GM12878 (cell line): Measurements from ENCODE around the gene FBN3. TPM values are rescaled to one million over a fixed set of nuclear protein-coding genes. Genes with fewer than 3 reads are reported as not detected.

Experiments
- ATAC-seq: fragments of 200-7000 bp; cut with Tn5 transposase; 3 replicates; pipeline ENCODE4 v1.9.1; 2020; ENCODE audit warnings: mild to moderate bottlenecking, moderate library complexity
- BruUV-seq: library from RNA; stranded (reverse); fragments of 400-500 nt; replicated peaks from 2 replicates; lab custom pipeline; 2021; lab: Mats Ljungman, UMichigan
- CTCF ChIA-PET: fragments of 300-600 bp; sonication (Branson Sonifier 250); formaldehyde crosslinking; extraction: SDS; loops from one replicate; lab custom pipeline; 2021; ENCODE audit warnings: inconsistent platforms; lab: Yijun Ruan, JAX
- POLR2A ChIA-PET: fragments of 350-600 bp; formaldehyde crosslinking; extraction: SDS; loops from one replicate; lab custom pipeline; 2021; ENCODE audit warnings: inconsistent platforms; lab: Charles Lee
- RAD21 ChIA-PET: fragments of 300-600 bp; sonication (Branson Sonifier 250); formaldehyde crosslinking; loops from one replicate; lab custom pipeline; 2023; ENCODE audit warnings: antibody characterized with exemption; ENCODE audit not compliant: unreplicated experiment; lab: Charles Lee
- SMC1A ChIA-PET: fragments of 300-600 bp; sonication (Branson Sonifier 250); formaldehyde crosslinking; loops from one replicate; lab custom pipeline; 2023; ENCODE audit not compliant: unreplicated experiment, uncharacterized antibody; lab: Charles Lee
- DNase-seq: peaks from one replicate; pipeline ENCODE4 v3.0.0-alpha.2; 2011; ENCODE audit warnings: low read depth, low spot score
- FAIRE-seq: peaks from 3 replicates; lab custom pipeline; 2011; peaks lifted over from hg19 to GRCh38; lab: Jason Lieb, UNC
- H2AFZ ChIP-seq: 2 replicates; pipeline ENCODE4 v1.6.0; 2011; ENCODE audit warnings: low read depth, low read length, control low read depth; ENCODE audit not compliant: control insufficient read depth
- H3K27ac ChIP-seq: 2 replicates; pipeline ENCODE4 v1.5.1; 2011; ENCODE audit warnings: control low read depth; ENCODE audit not compliant: control insufficient read depth, insufficient read depth
- H3K27me3 ChIP-seq, 2 experiments: replicated peaks in 1 of 2; 2 replicates each; pipeline versions ENCODE4 v1.6.0 to v1.6.1; 2011; ENCODE audit warnings: low read length in 1 of 2; ENCODE audit not compliant: control insufficient read depth in 2 of 2, insufficient read depth in 2 of 2
- H3K36me3 ChIP-seq, 2 experiments: 2 replicates each; pipeline ENCODE4 v1.5.1; 2011; ENCODE audit warnings: low read length in 1 of 2; ENCODE audit not compliant: control insufficient read depth in 2 of 2, insufficient read depth in 2 of 2
- H3K4me1 ChIP-seq: 2 replicates; pipeline ENCODE4 v1.6.1; 2011; ENCODE audit warnings: mild to moderate bottlenecking, low read length, moderate library complexity, mixed read lengths; ENCODE audit not compliant: control insufficient read depth, insufficient read depth
- H3K4me2 ChIP-seq: 2 replicates; pipeline ENCODE4 v1.6.0; 2011; ENCODE audit warnings: control low read depth; ENCODE audit not compliant: control insufficient read depth, insufficient read depth
- H3K4me3 ChIP-seq: fragments of 200-600 bp; sonication (generic); 2 replicates; pipeline ENCODE4 v1.5.1; 2016
- H3K79me2 ChIP-seq: 2 replicates; pipeline ENCODE4 v1.6.0; 2011; ENCODE audit warnings: low read length; ENCODE audit not compliant: control insufficient read depth, insufficient read depth
- H3K9ac ChIP-seq: 2 replicates; pipeline ENCODE4 v1.8.0; 2011; ENCODE audit warnings: low read length, control low read depth, mixed read lengths; ENCODE audit not compliant: control insufficient read depth, insufficient read depth
- H3K9me3 ChIP-seq: replicated peaks from 3 replicates; pipeline ENCODE4 v1.5.1; 2011; ENCODE audit warnings: mild to moderate bottlenecking, low read length; ENCODE audit not compliant: control insufficient read depth, insufficient read depth
- H4K20me1 ChIP-seq: 2 replicates; pipeline ENCODE4 v1.6.0; 2011; ENCODE audit not compliant: control insufficient read depth, insufficient read depth
- CBX5 ChIP-seq: sonication (generic); IDR thresholded peaks from 2 replicates; pipeline ENCODE4 v1.6.1; 2016; ENCODE audit warnings: low read depth, moderate library complexity, mild to moderate bottlenecking, inconsistent platforms
- CHD1 ChIP-seq: IDR thresholded peaks from 2 replicates; pipeline ENCODE4 v1.6.1; 2012; ENCODE audit warnings: low read depth, low read length, improper control_type of control experiment
- EED ChIP-seq: sonication (generic); IDR thresholded peaks from 2 replicates; pipeline ENCODE4 v1.6.1; 2016; ENCODE audit warnings: antibody characterized with exemption, low read depth
- FOXM1 ChIP-seq: IDR thresholded peaks from 2 replicates; pipeline ENCODE4 v1.6.1; 2012; ENCODE audit warnings: low read depth, mild to moderate bottlenecking, inconsistent platforms, low read length, moderate library complexity
- IRF4 ChIP-seq: IDR thresholded peaks from 2 replicates; pipeline ENCODE4 v1.6.1; 2011; ENCODE audit warnings: low read depth, low read length
- JUNB ChIP-seq: IDR thresholded peaks from 2 replicates; pipeline ENCODE4 v1.6.1; 2016; ENCODE audit warnings: antibody characterized with exemption, mild to moderate bottlenecking
- KDM1A ChIP-seq: fragments of 200-600 bp; sonication (generic); IDR thresholded peaks from 2 replicates; pipeline ENCODE4 v1.6.1; 2016; ENCODE audit warnings: borderline replicate concordance
- MEF2B ChIP-seq: fragments of 450-650 bp; IDR thresholded peaks from 2 replicates; pipeline ENCODE4 v1.6.1; 2018; ENCODE audit warnings: mild to moderate bottlenecking, moderate library complexity; ENCODE audit not compliant: partially characterized antibody, poor library complexity, severe bottlenecking
- PAX5 ChIP-seq: IDR thresholded peaks from 2 replicates; pipeline ENCODE4 v1.6.1; 2011; ENCODE audit warnings: low read depth, low read length, borderline replicate concordance
- RAD51 ChIP-seq: fragments of 450-650 bp; IDR thresholded peaks from 2 replicates; pipeline ENCODE4 v1.6.1; 2016; ENCODE audit warnings: moderate library complexity, mild to moderate bottlenecking, inconsistent platforms
- SIX5 ChIP-seq: IDR thresholded peaks from 2 replicates; pipeline ENCODE4 v1.6.1; 2011; ENCODE audit warnings: mild to moderate bottlenecking, low read depth, low read length, moderate library complexity; ENCODE audit not compliant: severe bottlenecking
- SRF ChIP-seq, 2 experiments: IDR thresholded peaks; 2 replicates each; pipeline ENCODE4 v1.6.1; 2011; ENCODE audit warnings: low read depth in 2 of 2, low read length in 2 of 2, mild to moderate bottlenecking in 1 of 2, moderate library complexity in 1 of 2
- TCF3 ChIP-seq: IDR thresholded peaks from 2 replicates; pipeline ENCODE4 v1.6.1; 2012; ENCODE audit warnings: low read depth, mild to moderate bottlenecking, low read length, borderline replicate concordance; ENCODE audit not compliant: insufficient read depth
- YY1 ChIP-seq: IDR thresholded peaks from 2 replicates; pipeline ENCODE4 v1.6.1; 2011; ENCODE audit warnings: low read depth, mild to moderate bottlenecking, low read length
- WGBS: methylation state at CpG from one replicate; pipeline ENCODE4 v1.1.6; 2016; ENCODE audit warnings: low lambda C conversion rate; ENCODE audit not compliant: insufficient replicate concordance, insufficient coverage; ENCODE audit errors: missing lambda C conversion rate; 5-methylcytosine and 5-hydroxymethylcytosine counted together
- in situ Hi-C: fragments of 300-500 bp; cut with MboI; formaldehyde crosslinking; loops from 9 replicates; pipeline ENCODE4 v1.14.3; 2018; ENCODE audit warnings: mixed read lengths
- intact Hi-C: fragments of 100-400 bp; cut with micrococcal nuclease; formaldehyde crosslinking; loops from one replicate; pipeline ENCODE4 v1.14.2; 2022; ENCODE audit not compliant: unreplicated experiment
- polyA plus RNA-seq, 11 experiments: library from polyadenylated mRNA; depleted of rRNA in 4 of 11; unstranded in 6 of 11; stranded (reverse) in 5 of 11; fragments of >200 nt; fragmentation: Nextera tagmentation in 4 of 11; fragmentation: Illumina TruSeq in 1 of 11; extraction: Ambion mirVana in 4 of 11; extraction: Trizol in 1 of 11; gene quantifications; 1 replicate in 1 of 11; 2 replicates in 10 of 11; pipeline versions ENCODE4 v1.2.1 to v1.2.3, GENCODE V29; 2011 to 2016; ENCODE audit warnings: inconsistent platforms in 2 of 11, missing spikeins in 2 of 11, low read depth in 1 of 11
- total RNA-seq, 4 experiments: library from RNA; depleted of rRNA in 3 of 4; stranded (reverse); fragments of >200 nt in 3 of 4; fragmentation: Illumina TruSeq in 1 of 4; extraction: Trizol in 1 of 4; gene quantifications; 2 replicates each; pipeline versions ENCODE4 v1.2.1 to v1.2.3, GENCODE V29; 2013 to 2021
- TF ChIP-seq, protein P1 (sequence below): fragments of 450-650 bp; formaldehyde crosslinking; IDR thresholded peaks from 2 replicates; pipeline ENCODE4 v1.4.0; 2022; ENCODE audit warnings: mild to moderate bottlenecking, moderate library complexity
- TF ChIP-seq, protein P2 (sequence below): fragments of 150-350 bp; IDR thresholded peaks from 2 replicates; pipeline ENCODE4 v1.6.1; 2016; ENCODE audit warnings: low read depth, low read length

FBN3 gene
- total and polyA plus RNA-seq, 10 of the 15 experiments (the other 5 are each of a cell fraction or from before 2014, with no cell fraction given) = 0.05 TPM; not detected in 9

DNA sequence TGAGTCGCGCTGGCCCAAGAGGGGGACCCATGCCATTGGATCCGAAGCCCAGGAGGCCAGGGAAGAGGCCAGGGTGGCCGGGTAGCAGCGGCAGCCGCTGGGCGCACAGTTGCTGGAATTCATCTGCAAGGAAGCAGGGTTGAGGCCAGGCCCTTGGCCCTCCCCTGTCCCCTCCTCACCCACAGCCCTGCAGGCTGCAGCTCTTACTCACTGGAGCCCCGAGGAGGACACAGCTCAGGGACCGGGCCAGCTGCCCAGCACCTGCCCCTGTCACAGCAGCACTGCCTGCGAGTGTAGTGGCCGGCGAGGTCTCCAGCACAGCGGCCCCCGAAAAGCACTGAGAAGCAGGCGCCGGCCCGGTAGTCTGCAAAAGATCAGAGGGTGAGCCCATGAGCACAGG, 11.2 kb downstream of the FBN3 start:
- intact Hi-C loops = no loop called here
- DNase-seq (no peak), FAIRE-seq (no peak), ATAC-seq (no peak)
- ChIA-PET SMC1A (no interaction called here), CTCF (interaction anchor here (0.8 kb wide), 1 partner anchor 107 kb away, joined by 3 read pairs; no protein-coding TSS in a partner anchor), RAD21 (no interaction called here), POLR2A (no interaction called here)
- H3K36me3 ChIP-seq = no peaks in the 10 kb centered on the region
- 70% methylated on average over 16 of the region's 17 CpGs for WGBS
- no peak overlapping the region for H3K4me3 ChIP-seq
- no peak overlapping the region for H3K27ac ChIP-seq
- no peaks in the 10 kb centered on the region for H3K79me2 ChIP-seq
- no peak overlapping the region for H2AFZ ChIP-seq
- no TSS peak for BruUV-seq
- no peaks in the 10 kb centered on the region for H4K20me1 ChIP-seq
- H3K4me2 ChIP-seq = no peak overlapping the region
- no peaks in the 10 kb centered on the region; a peak in 1 of 4 replicates for H3K27me3 ChIP-seq
- H3K9me3 ChIP-seq = no peaks in the 10 kb centered on the region
- H3K9ac ChIP-seq = no peak overlapping the region
- in situ Hi-C loops = no loop called here
- H3K4me1 ChIP-seq = no peaks in the 10 kb centered on the region
- TF ChIP-seq IRF4 (no peak), RAD51 (no peak), KDM1A (no peak), CBX5 (no peak), FOXM1 (no peak), SRF (IDR thresholded peaks at IDR 0.05; ENCODE audit: low read depth in 2 of 2, low read length in 2 of 2) (no peak), YY1 (no peak), PAX5 (no peak), MEF2B (no peak), SIX5 (no peak), CHD1 (no peak), EED (no peak), JUNB (no peak), TCF3 (no peak)
- TF ChIP-seq, protein P1, sequence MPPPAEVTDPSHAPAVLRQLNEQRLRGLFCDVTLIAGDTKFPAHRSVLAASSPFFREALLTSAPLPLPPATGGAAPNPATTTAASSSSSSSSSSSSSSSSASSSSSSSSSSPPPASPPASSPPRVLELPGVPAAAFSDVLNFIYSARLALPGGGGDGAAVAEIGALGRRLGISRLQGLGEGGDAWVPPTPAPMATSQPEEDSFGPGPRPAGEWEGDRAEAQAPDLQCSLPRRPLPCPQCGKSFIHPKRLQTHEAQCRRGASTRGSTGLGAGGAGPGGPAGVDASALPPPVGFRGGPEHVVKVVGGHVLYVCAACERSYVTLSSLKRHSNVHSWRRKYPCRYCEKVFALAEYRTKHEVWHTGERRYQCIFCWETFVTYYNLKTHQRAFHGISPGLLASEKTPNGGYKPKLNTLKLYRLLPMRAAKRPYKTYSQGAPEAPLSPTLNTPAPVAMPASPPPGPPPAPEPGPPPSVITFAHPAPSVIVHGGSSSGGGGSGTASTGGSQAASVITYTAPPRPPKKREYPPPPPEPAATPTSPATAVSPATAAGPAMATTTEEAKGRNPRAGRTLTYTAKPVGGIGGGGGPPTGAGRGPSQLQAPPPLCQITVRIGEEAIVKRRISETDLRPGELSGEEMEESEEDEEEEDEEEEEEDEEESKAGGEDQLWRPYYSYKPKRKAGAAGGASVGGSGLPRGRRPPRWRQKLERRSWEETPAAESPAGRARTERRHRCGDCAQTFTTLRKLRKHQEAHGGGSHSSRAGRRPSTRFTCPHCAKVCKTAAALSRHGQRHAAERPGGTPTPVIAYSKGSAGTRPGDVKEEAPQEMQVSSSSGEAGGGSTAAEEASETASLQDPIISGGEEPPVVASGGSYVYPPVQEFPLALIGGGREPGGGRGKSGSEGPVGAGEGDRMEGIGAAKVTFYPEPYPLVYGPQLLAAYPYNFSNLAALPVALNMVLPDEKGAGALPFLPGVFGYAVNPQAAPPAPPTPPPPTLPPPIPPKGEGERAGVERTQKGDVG (CRISPR knock-in tag) = no peak
- TF ChIP-seq, protein P2, sequence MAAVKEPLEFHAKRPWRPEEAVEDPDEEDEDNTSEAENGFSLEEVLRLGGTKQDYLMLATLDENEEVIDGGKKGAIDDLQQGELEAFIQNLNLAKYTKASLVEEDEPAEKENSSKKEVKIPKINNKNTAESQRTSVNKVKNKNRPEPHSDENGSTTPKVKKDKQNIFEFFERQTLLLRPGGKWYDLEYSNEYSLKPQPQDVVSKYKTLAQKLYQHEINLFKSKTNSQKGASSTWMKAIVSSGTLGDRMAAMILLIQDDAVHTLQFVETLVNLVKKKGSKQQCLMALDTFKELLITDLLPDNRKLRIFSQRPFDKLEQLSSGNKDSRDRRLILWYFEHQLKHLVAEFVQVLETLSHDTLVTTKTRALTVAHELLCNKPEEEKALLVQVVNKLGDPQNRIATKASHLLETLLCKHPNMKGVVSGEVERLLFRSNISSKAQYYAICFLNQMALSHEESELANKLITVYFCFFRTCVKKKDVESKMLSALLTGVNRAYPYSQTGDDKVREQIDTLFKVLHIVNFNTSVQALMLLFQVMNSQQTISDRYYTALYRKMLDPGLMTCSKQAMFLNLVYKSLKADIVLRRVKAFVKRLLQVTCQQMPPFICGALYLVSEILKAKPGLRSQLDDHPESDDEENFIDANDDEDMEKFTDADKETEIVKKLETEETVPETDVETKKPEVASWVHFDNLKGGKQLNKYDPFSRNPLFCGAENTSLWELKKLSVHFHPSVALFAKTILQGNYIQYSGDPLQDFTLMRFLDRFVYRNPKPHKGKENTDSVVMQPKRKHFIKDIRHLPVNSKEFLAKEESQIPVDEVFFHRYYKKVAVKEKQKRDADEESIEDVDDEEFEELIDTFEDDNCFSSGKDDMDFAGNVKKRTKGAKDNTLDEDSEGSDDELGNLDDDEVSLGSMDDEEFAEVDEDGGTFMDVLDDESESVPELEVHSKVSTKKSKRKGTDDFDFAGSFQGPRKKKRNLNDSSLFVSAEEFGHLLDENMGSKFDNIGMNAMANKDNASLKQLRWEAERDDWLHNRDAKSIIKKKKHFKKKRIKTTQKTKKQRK = no peak
